PC-9 (cell line): ENCODE measurements around the gene MFAP2. TPM values are rescaled to one million over a fixed set of nuclear protein-coding genes. Genes with fewer than 3 reads are reported as not detected.

Experiments used
- BruUV-seq: library from RNA; stranded (reverse); fragments of 400-500 nt; replicated peaks from 2 replicates; lab custom pipeline; 2021; lab: Mats Ljungman, UMichigan
- CTCF ChIA-PET: fragments of 300-600 bp; sonication (Branson Sonifier 250); formaldehyde crosslinking; loops from one replicate; lab custom pipeline; 2022; ENCODE audit warnings: antibody characterized with exemption; lab: Charles Lee
- POLR2A ChIA-PET: fragments of 300-600 bp; sonication (Branson Sonifier 250); formaldehyde crosslinking; loops from one replicate; lab custom pipeline; 2022; ENCODE audit warnings: antibody characterized with exemption; ENCODE audit not compliant: unreplicated experiment; lab: Charles Lee
- DNase-seq, 2 experiments: peaks; one replicate each; pipeline versions ENCODE4 v3.0.0 to v3.0.0-alpha.2; 2015 to 2022; ENCODE audit warnings: mixed read lengths in 1 of 2
- H2AFZ ChIP-seq: fragments of 200-600 bp; sonication (generic); 2 replicates; pipeline ENCODE4 v1.8.1; 2017; ENCODE audit warnings: antibody characterized with exemption
- H3F3A ChIP-seq: fragments of 200-600 bp; sonication (generic); 2 replicates; pipeline ENCODE4 v1.8.1; 2017; ENCODE audit warnings: antibody characterized with exemption, mild to moderate bottlenecking, low read depth; ENCODE audit not compliant: insufficient read depth
- H3K27ac ChIP-seq: fragments of 200-600 bp; sonication (generic); 2 replicates; pipeline ENCODE4 v1.6.1; 2016; ENCODE audit warnings: mixed run types
- H3K27me3 ChIP-seq: fragments of 200-600 bp; sonication (generic); 2 replicates; pipeline ENCODE4 v1.6.1; 2016; ENCODE audit warnings: low read depth, mixed run types; ENCODE audit not compliant: insufficient read depth
- H3K36me3 ChIP-seq: fragments of 200-600 bp; sonication (generic); 2 replicates; pipeline ENCODE4 v1.6.1; 2016; ENCODE audit warnings: low read depth, mixed run types
- H3K4me1 ChIP-seq: fragments of 200-600 bp; sonication (generic); replicated peaks from 2 replicates; pipeline ENCODE4 v1.6.1; 2016; ENCODE audit warnings: mixed run types; ENCODE audit not compliant: insufficient read depth
- H3K4me2 ChIP-seq: fragments of 200-600 bp; sonication (generic); 2 replicates; pipeline ENCODE4 v1.6.1; 2017; ENCODE audit warnings: mixed run types
- H3K4me3 ChIP-seq: fragments of 200-600 bp; sonication (generic); 2 replicates; pipeline ENCODE4 v1.6.1; 2016; ENCODE audit warnings: mixed run types
- H3K79me2 ChIP-seq: fragments of 200-600 bp; sonication (generic); 2 replicates; pipeline ENCODE4 v1.6.1; 2017; ENCODE audit warnings: low read depth, mixed run types
- H3K9me2 ChIP-seq: fragments of 200-600 bp; sonication (generic); 2 replicates; pipeline ENCODE4 v1.8.1; 2017; ENCODE audit warnings: mild to moderate bottlenecking; ENCODE audit not compliant: insufficient read depth
- H3K9me3 ChIP-seq: fragments of 200-600 bp; sonication (generic); 2 replicates; pipeline ENCODE4 v1.8.1; 2016; ENCODE audit warnings: low read depth; ENCODE audit not compliant: insufficient read depth
- H4K20me1 ChIP-seq: fragments of 200-600 bp; sonication (generic); 2 replicates; pipeline ENCODE4 v1.8.1; 2017; ENCODE audit not compliant: insufficient read depth
- CTCF ChIP-seq: fragments of 200-600 bp; sonication (generic); conservative IDR thresholded peaks from 2 replicates; pipeline ENCODE4 v1.6.1; 2017; ENCODE audit warnings: mixed run types, antibody characterized with exemption, mild to moderate bottlenecking, moderate library complexity
- EZH2 ChIP-seq: fragments of 200-600 bp; sonication (generic); IDR thresholded peaks from 2 replicates; pipeline ENCODE4 v1.8.0; 2017; ENCODE audit warnings: antibody characterized with exemption, low read depth
- intact Hi-C: fragments of 100-400 bp; cut with micrococcal nuclease; formaldehyde crosslinking; loops from one replicate; pipeline ENCODE4 v1.10.0; 2022; ENCODE audit not compliant: unreplicated experiment
- total RNA-seq: library from RNA; stranded (reverse); gene quantifications from 2 replicates; pipeline ENCODE4 v1.2.3, GENCODE V29; 2021

MFAP2 gene
- total RNA-seq, 1 experiment from 2014 or later = 6.3 TPM

- Histone ChIP-seq H3K36me3 (no peaks in the 10 kb centered on the region), H3K9me2 (no peaks in the 10 kb centered on the region), H3K4me1 (no peaks in the 10 kb centered on the region), H2AFZ (no peak overlapping the region), H3F3A (no peaks in the 10 kb centered on the region), H3K79me2 (no peaks in the 10 kb centered on the region), H4K20me1 (no peaks in the 10 kb centered on the region), H3K27me3 (no peaks in the 10 kb centered on the region), H3K9me3 (no peaks in the 10 kb centered on the region), H3K4me2 (no peak overlapping the region), H3K4me3 (no peak overlapping the region), H3K27ac (no peak overlapping the region)
- ChIA-PET POLR2A (no interaction called here), CTCF (no interaction called here)
- intact Hi-C loops = no loop called here
- DNase-seq = no peak
- no TSS peak for BruUV-seq
- TF ChIP-seq EZH2 (no peak), CTCF (no peak)
Observed at GRCh38 chr1:16996845-16997244, 16.4 kb upstream of the MFAP2 start.

GRCh38 chr1:16993521-16994038 lies 13.2 kb upstream of the MFAP2 start:
- no peak overlapping the region for H3K4me3 ChIP-seq
- CTCF ChIA-PET = no interaction called here
- no peak overlapping the region for H3K4me2 ChIP-seq
- BruUV-seq = no TSS peak
- H2AFZ ChIP-seq = no peak overlapping the region
- H3K27ac ChIP-seq = no peak overlapping the region
- H4K20me1 ChIP-seq = no peaks in the 10 kb centered on the region
- DNase-seq = no peak
- no peaks in the 10 kb centered on the region for H3K27me3 ChIP-seq
- H3F3A ChIP-seq = no peaks in the 10 kb centered on the region
- H3K9me2 ChIP-seq = no peaks in the 10 kb centered on the region
- no peaks in the 10 kb centered on the region for H3K4me1 ChIP-seq
- H3K36me3 ChIP-seq = no peaks in the 10 kb centered on the region
- POLR2A ChIA-PET = no interaction called here
- no peaks in the 10 kb centered on the region for H3K9me3 ChIP-seq
- TF ChIP-seq CTCF = no peak
- no peak for TF ChIP-seq EZH2
- no peaks in the 10 kb centered on the region for H3K79me2 ChIP-seq
- intact Hi-C loops = no loop called here

GRCh38 chr1:16992675-16993074 lies 12.3 kb upstream of the MFAP2 start:
- no peaks in the 10 kb centered on the region for H3K9me2 ChIP-seq
- H3K36me3 ChIP-seq = no peaks in the 10 kb centered on the region
- intact Hi-C loops = no loop called here
- H3K9me3 ChIP-seq = no peaks in the 10 kb centered on the region
- no peak overlapping the region for H2AFZ ChIP-seq
- no TSS peak for BruUV-seq
- no peaks in the 10 kb centered on the region for H3K27me3 ChIP-seq
- H3K4me2 ChIP-seq = no peak overlapping the region
- H3K4me3 ChIP-seq = no peak overlapping the region
- no peak for DNase-seq
- H3K4me1 ChIP-seq = no peaks in the 10 kb centered on the region
- H3K79me2 ChIP-seq = no peaks in the 10 kb centered on the region
- no peak for TF ChIP-seq CTCF
- no peak for TF ChIP-seq EZH2
- H3K27ac ChIP-seq = no peak overlapping the region
- ChIA-PET POLR2A (no interaction called here), CTCF (no interaction called here)
- no peaks in the 10 kb centered on the region for H3F3A ChIP-seq
- no peaks in the 10 kb centered on the region for H4K20me1 ChIP-seq
